ENCODE measurements around the gene ST6GALNAC5. TPM values are rescaled to one million over a fixed set of nuclear protein-coding genes. Genes with fewer than 3 reads are reported as not detected.
"Not testable (repeated sequence)": the region's sequence is repeated elsewhere in the genome, so short reads cannot be mapped to it uniquely, and the experiment has no call there.

The ST6GALNAC5 gene
- total and polyA plus RNA-seq, 2 donors (not counting 3 experiments of a cell fraction or from before 2014, with no cell fraction given): not detected

- Histone ChIP-seq H3K4me3 (replicated peaks in 1 of 3; ENCODE audit: insufficient read depth in 1 of 3, low read depth in 1 of 3, low read length in 3 of 3) (no peak overlapping the region), H3K4me1 (ENCODE audit: control insufficient read depth, extremely low read depth, insufficient read depth, low read length) (no peaks in the 10 kb centered on the region), H3K27ac (ENCODE audit: insufficient read depth, low read depth, low read length) (no peak overlapping the region), H3K9me3 (replicated peaks; ENCODE audit: control insufficient read depth, insufficient read depth, low read length) (no peaks in the 10 kb centered on the region), H2AFZ (ENCODE audit: low read depth, low read length) (no peak overlapping the region), H3K9ac (replicated peaks; ENCODE audit: extremely low read depth, insufficient read depth, low read length) (no peak overlapping the region), H3K36me3 (ENCODE audit: control insufficient read depth in 2 of 2, extremely low read depth in 1 of 2, insufficient read depth in 2 of 2, low read length in 2 of 2) (no peaks in the 10 kb centered on the region), H4K20me1 (replicated peaks; ENCODE audit: control insufficient read depth, extremely low read depth, insufficient read depth, low read length) (no peaks in the 10 kb centered on the region), H3K9me1 (replicated peaks; ENCODE audit: control insufficient read depth, extremely low read depth, insufficient read depth, low read length) (no peaks in the 10 kb centered on the region), H3K27me3 (ENCODE audit: control insufficient read depth in 2 of 2, insufficient read depth in 2 of 2, low read length in 2 of 2) (peaks cover 2 to 3% of the 10 kb centered on the region in 2 experiments), H3K79me2 (ENCODE audit: control insufficient read depth, insufficient read depth, low read length) (no peaks in the 10 kb centered on the region), H3K4me2 (ENCODE audit: insufficient read depth, low read length) (no peak overlapping the region)
- FAIRE-seq (no peak), DNase-seq (ENCODE audit: low read depth, low spot score) (no peak)
- BruUV-seq (replicated peaks): no TSS peak
- POLR2A ChIA-PET: no interaction called here
- CTCF ChIA-PET: no interaction called here
- TF ChIP-seq FOS (IDR thresholded peaks at IDR 0.05; ENCODE audit: borderline replicate concordance, insufficient read depth, low read length) (no peak), POLR2A (IDR thresholded peaks at IDR 0.05; ENCODE audit: low read depth, low read length) (no peak), GATA2 (IDR thresholded peaks at IDR 0.05; ENCODE audit: insufficient read depth, insufficient read length, low read depth, low read length) (no peak), JUN (IDR thresholded peaks at IDR 0.05; ENCODE audit: borderline replicate concordance, insufficient read depth, insufficient read length, low read depth) (no peak), POLR2AphosphoS5 (IDR thresholded peaks at IDR 0.05; ENCODE audit: insufficient read depth, low read depth, low read length) (no peak), MYC (IDR thresholded peaks at IDR 0.05; ENCODE audit: low read depth, low read length) (no peak), EZH2 (IDR thresholded peaks at IDR 0.05; ENCODE audit: borderline replicate concordance, low read depth, low read length, severe bottlenecking) (no peak)
- TF ChIP-seq, protein P1, sequence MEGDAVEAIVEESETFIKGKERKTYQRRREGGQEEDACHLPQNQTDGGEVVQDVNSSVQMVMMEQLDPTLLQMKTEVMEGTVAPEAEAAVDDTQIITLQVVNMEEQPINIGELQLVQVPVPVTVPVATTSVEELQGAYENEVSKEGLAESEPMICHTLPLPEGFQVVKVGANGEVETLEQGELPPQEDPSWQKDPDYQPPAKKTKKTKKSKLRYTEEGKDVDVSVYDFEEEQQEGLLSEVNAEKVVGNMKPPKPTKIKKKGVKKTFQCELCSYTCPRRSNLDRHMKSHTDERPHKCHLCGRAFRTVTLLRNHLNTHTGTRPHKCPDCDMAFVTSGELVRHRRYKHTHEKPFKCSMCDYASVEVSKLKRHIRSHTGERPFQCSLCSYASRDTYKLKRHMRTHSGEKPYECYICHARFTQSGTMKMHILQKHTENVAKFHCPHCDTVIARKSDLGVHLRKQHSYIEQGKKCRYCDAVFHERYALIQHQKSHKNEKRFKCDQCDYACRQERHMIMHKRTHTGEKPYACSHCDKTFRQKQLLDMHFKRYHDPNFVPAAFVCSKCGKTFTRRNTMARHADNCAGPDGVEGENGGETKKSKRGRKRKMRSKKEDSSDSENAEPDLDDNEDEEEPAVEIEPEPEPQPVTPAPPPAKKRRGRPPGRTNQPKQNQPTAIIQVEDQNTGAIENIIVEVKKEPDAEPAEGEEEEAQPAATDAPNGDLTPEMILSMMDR (IDR thresholded peaks at IDR 0.05; ENCODE audit: extremely low read depth in 1 of 2, insufficient read depth in 1 of 2, low read depth in 1 of 2, low read length in 2 of 2): no peak
- TF ChIP-seq, protein P2, sequence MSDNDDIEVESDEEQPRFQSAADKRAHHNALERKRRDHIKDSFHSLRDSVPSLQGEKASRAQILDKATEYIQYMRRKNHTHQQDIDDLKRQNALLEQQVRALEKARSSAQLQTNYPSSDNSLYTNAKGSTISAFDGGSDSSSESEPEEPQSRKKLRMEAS (IDR thresholded peaks at IDR 0.05; ENCODE audit: insufficient read depth, insufficient read length): no peak
- dilution Hi-C loops (cut with MboI; ENCODE audit: extremely low pct_ligation_motif_present, low sequenced_read_pairs): no loop called here
- intact Hi-C loops (cut with micrococcal nuclease): no loop called here
Measured at GRCh38 chr1:76876655-76877395, 9.5 kb downstream of the ST6GALNAC5 start.

DNA sequence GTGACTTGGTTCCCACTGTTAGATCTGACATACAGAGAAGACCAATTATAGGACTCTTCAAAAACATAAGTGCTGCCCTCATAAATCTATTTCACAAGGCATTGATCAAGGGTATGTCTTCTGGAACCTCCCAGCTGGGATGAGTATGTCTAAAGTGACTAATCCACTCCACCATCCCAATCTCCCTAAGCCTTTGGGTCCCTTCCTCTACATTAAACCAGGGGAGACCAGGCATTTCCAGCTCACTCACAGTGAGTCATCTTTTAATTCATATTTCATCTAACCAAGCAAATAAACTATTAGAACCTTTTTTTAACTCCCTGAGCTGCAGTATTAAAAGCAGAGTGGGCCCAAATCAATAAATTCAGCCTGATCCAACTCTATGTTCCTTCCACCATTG lies 11.7 kb downstream of the ST6GALNAC5 start:
- FAIRE-seq; dilution Hi-C loops (cut with MboI; ENCODE audit: extremely low pct_ligation_motif_present, low sequenced_read_pairs); intact Hi-C loops (cut with micrococcal nuclease): not testable (repeated sequence)

More for the DNA sequence above, 11.7 kb downstream of the ST6GALNAC5 start:
- POLR2A ChIA-PET; H3K27me3 ChIP-seq (ENCODE audit: control insufficient read depth in 2 of 2, insufficient read depth in 2 of 2, low read length in 2 of 2); H3K4me1 ChIP-seq (ENCODE audit: control insufficient read depth, extremely low read depth, insufficient read depth, low read length); BruUV-seq (replicated peaks); H3K79me2 ChIP-seq (ENCODE audit: control insufficient read depth, insufficient read depth, low read length); H3K36me3 ChIP-seq (ENCODE audit: control insufficient read depth in 2 of 2, extremely low read depth in 1 of 2, insufficient read depth in 2 of 2, low read length in 2 of 2); H3K9me3 ChIP-seq (replicated peaks; ENCODE audit: control insufficient read depth, insufficient read depth, low read length); H3K27ac ChIP-seq (ENCODE audit: insufficient read depth, low read depth, low read length); H3K4me3 ChIP-seq (replicated peaks in 1 of 3; ENCODE audit: insufficient read depth in 1 of 3, low read depth in 1 of 3, low read length in 3 of 3); H3K9me1 ChIP-seq (replicated peaks; ENCODE audit: control insufficient read depth, extremely low read depth, insufficient read depth, low read length); H3K9ac ChIP-seq (replicated peaks; ENCODE audit: extremely low read depth, insufficient read depth, low read length); H2AFZ ChIP-seq (ENCODE audit: low read depth, low read length); H4K20me1 ChIP-seq (replicated peaks; ENCODE audit: control insufficient read depth, extremely low read depth, insufficient read depth, low read length); DNase-seq (ENCODE audit: low read depth, low spot score); H3K4me2 ChIP-seq (ENCODE audit: insufficient read depth, low read length): not testable (repeated sequence)
- CTCF ChIA-PET: interaction anchor here (1.3 kb wide), 1 partner anchor 9 kb away, joined by 3 read pairs; no protein-coding TSS in a partner anchor

Data from endothelial cell of umbilical vein (primary cell).